HCT116 (cell line): ENCODE measurements around the gene PAH.

Source experiments
- CTCF ChIP-seq, 3 experiments: fragments of 200-600 bp in 1 of 3; sonication (generic) in 1 of 3; IDR thresholded peaks in 2 of 3; conservative IDR thresholded peaks in 1 of 3; 2 replicates each; pipeline ENCODE4 v1.5.1; 2012 to 2017; ENCODE audit warnings: low read depth in 2 of 3, low read length in 2 of 3, antibody characterized with exemption in 1 of 3, borderline replicate concordance in 1 of 3, control low read depth in 1 of 3, mild to moderate bottlenecking in 1 of 3, mixed read lengths in 1 of 3, mixed run types in 1 of 3, moderate library complexity in 1 of 3; ENCODE audit not compliant: insufficient read depth in 1 of 3
- POLR2A ChIP-seq: IDR thresholded peaks from 2 replicates; pipeline ENCODE4 v1.7.0; 2011; ENCODE audit warnings: borderline replicate concordance; ENCODE audit not compliant: insufficient read depth, insufficient read length; ENCODE audit errors: extremely low read depth
- RAD21 ChIP-seq: IDR thresholded peaks from 2 replicates; pipeline ENCODE4 v1.6.1; 2012; ENCODE audit warnings: low read depth, mild to moderate bottlenecking
- TCF7L2 ChIP-seq: IDR thresholded peaks from 2 replicates; pipeline ENCODE4 v1.7.0; 2011; ENCODE audit warnings: borderline replicate concordance, inconsistent platforms; ENCODE audit not compliant: insufficient read depth, insufficient read length; ENCODE audit errors: extremely low read depth
- TF ChIP-seq, protein P1 (sequence below): IDR thresholded peaks from 2 replicates; pipeline ENCODE4 v1.6.1; 2012

- TF ChIP-seq CTCF (IDR thresholded peaks at IDR 0.05 in 2 of 3, conservative IDR thresholded peaks at IDR 0.05 in 1 of 3; ENCODE audit: borderline replicate concordance in 1 of 3, insufficient read depth in 1 of 3, low read depth in 2 of 3, low read length in 2 of 3) (no peak), POLR2A (no peak), RAD21 (no peak), TCF7L2 (no peak)
- TF ChIP-seq, protein P1, sequence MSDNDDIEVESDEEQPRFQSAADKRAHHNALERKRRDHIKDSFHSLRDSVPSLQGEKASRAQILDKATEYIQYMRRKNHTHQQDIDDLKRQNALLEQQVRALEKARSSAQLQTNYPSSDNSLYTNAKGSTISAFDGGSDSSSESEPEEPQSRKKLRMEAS: no peak
These were observed 42.3 kb upstream of the PAH start for GRCh38 chr12:102959391-102959790.
